ENCODE results near the gene SSC4D.
"Not testable (repeated sequence)": the region's sequence is repeated elsewhere in the genome, so short reads cannot be mapped to it uniquely, and the experiment has no call there.

SSC4D gene

GRCh38 chr7:76430211-76430610 is 20.7 kb upstream of the SSC4D start:
- DNase-seq (ENCODE audit: low read depth) = no peak
- no peak overlapping the region for H3K4me3 ChIP-seq (ENCODE audit: low read depth, low read length)
- TF ChIP-seq MYC (IDR thresholded peaks at IDR 0.05; ENCODE audit: low read depth, low read length) (no peak), POLR2A (IDR thresholded peaks at IDR 0.05; ENCODE audit: extremely low read depth, insufficient read length) (no peak)
- TF ChIP-seq, protein P1, sequence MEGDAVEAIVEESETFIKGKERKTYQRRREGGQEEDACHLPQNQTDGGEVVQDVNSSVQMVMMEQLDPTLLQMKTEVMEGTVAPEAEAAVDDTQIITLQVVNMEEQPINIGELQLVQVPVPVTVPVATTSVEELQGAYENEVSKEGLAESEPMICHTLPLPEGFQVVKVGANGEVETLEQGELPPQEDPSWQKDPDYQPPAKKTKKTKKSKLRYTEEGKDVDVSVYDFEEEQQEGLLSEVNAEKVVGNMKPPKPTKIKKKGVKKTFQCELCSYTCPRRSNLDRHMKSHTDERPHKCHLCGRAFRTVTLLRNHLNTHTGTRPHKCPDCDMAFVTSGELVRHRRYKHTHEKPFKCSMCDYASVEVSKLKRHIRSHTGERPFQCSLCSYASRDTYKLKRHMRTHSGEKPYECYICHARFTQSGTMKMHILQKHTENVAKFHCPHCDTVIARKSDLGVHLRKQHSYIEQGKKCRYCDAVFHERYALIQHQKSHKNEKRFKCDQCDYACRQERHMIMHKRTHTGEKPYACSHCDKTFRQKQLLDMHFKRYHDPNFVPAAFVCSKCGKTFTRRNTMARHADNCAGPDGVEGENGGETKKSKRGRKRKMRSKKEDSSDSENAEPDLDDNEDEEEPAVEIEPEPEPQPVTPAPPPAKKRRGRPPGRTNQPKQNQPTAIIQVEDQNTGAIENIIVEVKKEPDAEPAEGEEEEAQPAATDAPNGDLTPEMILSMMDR (IDR thresholded peaks at IDR 0.05; ENCODE audit: low read depth, low read length) = no peak
- TF ChIP-seq, protein P2, sequence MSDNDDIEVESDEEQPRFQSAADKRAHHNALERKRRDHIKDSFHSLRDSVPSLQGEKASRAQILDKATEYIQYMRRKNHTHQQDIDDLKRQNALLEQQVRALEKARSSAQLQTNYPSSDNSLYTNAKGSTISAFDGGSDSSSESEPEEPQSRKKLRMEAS (IDR thresholded peaks at IDR 0.05; ENCODE audit: low read depth, low read length) = no peak

GRCh38 chr7:76428868-76429805 is 19.6 kb upstream of the SSC4D start:
- peak; percentile 86 for TF ChIP-seq MYC (IDR thresholded peaks at IDR 0.05; ENCODE audit: low read depth, low read length)
- TF ChIP-seq, protein P1 (IDR thresholded peaks at IDR 0.05; ENCODE audit: low read depth, low read length) = no peak
- TF ChIP-seq, protein P2 (IDR thresholded peaks at IDR 0.05; ENCODE audit: low read depth, low read length) = peak; percentile 91
- no peak overlapping the region for H3K4me3 ChIP-seq (ENCODE audit: low read depth, low read length)
- DNase-seq (ENCODE audit: low read depth) = peak; percentile 86

DNA sequence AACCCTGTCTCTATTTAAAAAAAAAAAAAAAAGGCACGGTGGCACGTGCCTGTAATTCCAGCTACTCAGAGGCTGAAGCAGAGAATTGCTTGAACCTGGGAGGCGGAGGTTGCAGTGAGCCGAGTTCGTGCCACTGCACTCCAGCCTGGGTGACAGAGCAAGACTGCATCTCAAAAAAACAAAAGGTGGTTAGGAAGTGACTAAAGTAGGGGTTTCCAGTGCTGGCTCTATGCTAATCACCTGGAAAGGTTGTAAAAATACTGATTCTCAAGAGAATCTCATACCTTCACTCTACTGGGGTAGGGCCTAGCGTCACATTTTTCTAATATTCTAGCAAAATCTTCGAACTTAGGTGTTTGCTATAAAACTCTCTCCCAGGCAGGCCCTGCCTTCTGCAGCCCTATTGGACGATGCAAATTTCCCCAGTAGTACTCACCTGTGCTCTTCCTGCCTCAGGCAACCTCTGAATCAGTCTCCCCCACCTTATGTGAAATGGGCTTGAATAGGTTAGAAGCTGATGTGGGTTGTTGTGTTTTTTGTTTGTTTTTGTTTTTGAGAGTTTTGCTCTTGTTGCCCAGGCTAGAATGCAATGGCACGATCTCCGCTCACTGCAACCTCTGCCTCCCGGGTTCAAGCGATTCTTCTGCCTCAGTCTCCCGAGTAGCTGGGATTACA is 18.8 kb upstream of the SSC4D start:
- H3K4me3 ChIP-seq (ENCODE audit: low read depth, low read length) = no peak overlapping the region
- DNase-seq (ENCODE audit: low read depth) = no peak
- TF ChIP-seq MYC (IDR thresholded peaks at IDR 0.05; ENCODE audit: low read depth, low read length) (no peak), POLR2A (IDR thresholded peaks at IDR 0.05; ENCODE audit: extremely low read depth, insufficient read length) (no peak)
- TF ChIP-seq, protein P1 (IDR thresholded peaks at IDR 0.05; ENCODE audit: low read depth, low read length) = no peak
- TF ChIP-seq, protein P2 (IDR thresholded peaks at IDR 0.05; ENCODE audit: low read depth, low read length) = no peak

GRCh38 chr7:76427635-76428034 is 18.1 kb upstream of the SSC4D start:
- TF ChIP-seq, protein P2 (IDR thresholded peaks at IDR 0.05; ENCODE audit: low read depth, low read length) = no peak
- no peak for TF ChIP-seq MYC (IDR thresholded peaks at IDR 0.05; ENCODE audit: low read depth, low read length)
- TF ChIP-seq POLR2A (IDR thresholded peaks at IDR 0.05; ENCODE audit: extremely low read depth, insufficient read length) = no peak
- TF ChIP-seq, protein P1 (IDR thresholded peaks at IDR 0.05; ENCODE audit: low read depth, low read length) = no peak
- DNase-seq (ENCODE audit: low read depth) = no peak
- no peak overlapping the region for H3K4me3 ChIP-seq (ENCODE audit: low read depth, low read length)

DNA sequence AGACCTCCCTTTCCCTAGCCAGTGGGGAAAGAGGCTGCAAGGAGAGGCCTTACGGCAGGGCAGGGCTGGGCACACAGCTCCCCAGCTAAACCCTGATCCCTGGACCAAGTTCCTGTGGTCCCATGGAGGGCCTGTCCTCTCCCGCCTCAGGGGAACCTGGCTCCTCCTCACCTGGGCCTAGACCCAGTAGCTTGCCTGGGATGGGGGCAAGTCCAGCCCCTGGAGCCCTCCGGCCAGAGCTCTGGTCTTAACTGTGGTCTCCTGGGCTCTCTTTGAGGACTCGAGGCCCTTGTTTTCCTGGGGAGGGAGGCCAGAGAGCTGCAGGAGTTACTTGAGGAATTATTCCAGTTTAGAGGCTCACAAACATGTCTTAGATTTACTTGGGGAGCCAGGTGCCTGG is 16.7 kb upstream of the SSC4D start:
- TF ChIP-seq POLR2A (IDR thresholded peaks at IDR 0.05; ENCODE audit: extremely low read depth, insufficient read length) (no peak), MYC (IDR thresholded peaks at IDR 0.05; ENCODE audit: low read depth, low read length) (no peak)
- TF ChIP-seq, protein P2 (IDR thresholded peaks at IDR 0.05; ENCODE audit: low read depth, low read length) = no peak
- TF ChIP-seq, protein P1 (IDR thresholded peaks at IDR 0.05; ENCODE audit: low read depth, low read length) = no peak
- no peak overlapping the region for H3K4me3 ChIP-seq (ENCODE audit: low read depth, low read length)
- DNase-seq (ENCODE audit: low read depth) = no peak

- not testable (repeated sequence) for DNase-seq (ENCODE audit: low read depth); H3K4me3 ChIP-seq (ENCODE audit: low read depth, low read length)
Measured at GRCh38 chr7:76425558-76425957, 16.1 kb upstream of the SSC4D start.
